Suprapubic skin (tissue), 4 donors: Measurements from ENCODE around the gene EXD3. TPM values are rescaled to one million over a fixed set of nuclear protein-coding genes. Genes with fewer than 3 reads are reported as not detected.
"Not testable (repeated sequence)": the region's sequence is repeated elsewhere in the genome, so short reads cannot be mapped to it uniquely, and the experiment has no call there.

Experiments
- DNase-seq, 2 donors: peaks; one replicate each; pipeline ENCODE4 v3.0.0-alpha.2; 2019; ENCODE audit warnings: low spot score in 2 of 2
- H3K27ac ChIP-seq: fragments of 200-600 bp; sonication (generic); one replicate; pipeline ENCODE4 v1.5.1; 2019
- H3K27me3 ChIP-seq: fragments of 200-600 bp; sonication (generic); one replicate; pipeline ENCODE4 v1.5.1; 2019
- H3K36me3 ChIP-seq: fragments of 200-600 bp; sonication (generic); one replicate; pipeline ENCODE4 v1.5.1; 2019
- H3K4me1 ChIP-seq: fragments of 200-600 bp; sonication (generic); one replicate; pipeline ENCODE4 v1.5.1; 2019
- H3K4me3 ChIP-seq: fragments of 200-600 bp; sonication (generic); one replicate; pipeline ENCODE4 v1.5.1; 2019; ENCODE audit warnings: mild to moderate bottlenecking
- H3K9me3 ChIP-seq: fragments of 200-600 bp; sonication (generic); one replicate; pipeline ENCODE4 v1.5.1; 2019
- EP300 ChIP-seq: sonication (generic); formaldehyde crosslinking; IDR thresholded peaks from one replicate; pipeline ENCODE4 v1.6.1; 2017; ENCODE audit warnings: antibody characterized with exemption
- POLR2A ChIP-seq, 2 donors: fragments of 450-650 bp; IDR thresholded peaks; one replicate each; pipeline ENCODE4 v1.6.1; 2017; ENCODE audit warnings: antibody characterized with exemption in 2 of 2, mild to moderate bottlenecking in 2 of 2, moderate library complexity in 2 of 2
- POLR2AphosphoS5 ChIP-seq, 3 donors: sonication (generic); formaldehyde crosslinking; IDR thresholded peaks; one replicate each; pipeline ENCODE4 v1.6.1; 2017; ENCODE audit warnings: antibody characterized with exemption in 3 of 3
- WGBS: methylation state at CpG from one replicate; pipeline ENCODE4 v1.1.5; 2018; 5-methylcytosine and 5-hydroxymethylcytosine counted together
- total RNA-seq, 4 donors: library from RNA; depleted of rRNA; stranded (reverse); fragments of >200 nt; gene quantifications; one replicate each; pipeline ENCODE4 v1.1.0, GENCODE V29; 2016
- TF ChIP-seq, protein P1 (sequence below), 2 donors: fragments of 200-600 bp in 1 of 2; fragments of 450-650 bp in 1 of 2; sonication (generic) in 1 of 2; IDR thresholded peaks; one replicate each; pipeline ENCODE4 v1.5.1; 2016 to 2019; ENCODE audit warnings: antibody characterized with exemption in 2 of 2, mild to moderate bottlenecking in 1 of 2, moderate library complexity in 1 of 2

The EXD3 gene
- total RNA-seq, 4 donors from 2014 or later = 7.3 to 54.0 (median 16.4) TPM

DNA sequence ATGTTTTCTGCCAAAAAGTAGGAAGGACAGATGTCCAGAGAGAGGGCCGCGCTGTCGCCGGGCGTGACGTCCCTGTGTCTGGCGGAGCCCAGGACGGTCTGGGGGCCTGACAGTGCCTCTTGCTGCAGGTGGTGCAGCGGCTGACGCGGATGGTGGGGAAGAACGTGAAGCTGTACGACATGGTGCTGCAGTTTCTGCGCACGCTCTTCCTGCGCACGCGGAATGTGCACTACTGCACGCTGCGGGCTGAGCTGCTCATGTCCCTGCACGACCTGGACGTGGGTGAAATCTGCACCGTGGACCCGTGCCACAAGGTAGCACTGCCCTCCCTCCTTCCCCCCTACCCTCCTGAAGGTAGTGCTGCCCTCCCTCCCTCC lies 160.1 kb downstream of the EXD3 start:
- Histone ChIP-seq H3K9me3 (no peaks in the 10 kb centered on the region), H3K27ac (no peak overlapping the region), H3K36me3 (peaks cover 49% of the 10 kb centered on the region), H3K4me1 (peaks cover 5% of the 10 kb centered on the region), H3K4me3 (no peak overlapping the region), H3K27me3 (no peaks in the 10 kb centered on the region)
- TF ChIP-seq POLR2AphosphoS5 (IDR thresholded peaks at IDR 0.05) (no peak), POLR2A (IDR thresholded peaks at IDR 0.05) (no peak), EP300 (no peak)
- TF ChIP-seq, protein P1, sequence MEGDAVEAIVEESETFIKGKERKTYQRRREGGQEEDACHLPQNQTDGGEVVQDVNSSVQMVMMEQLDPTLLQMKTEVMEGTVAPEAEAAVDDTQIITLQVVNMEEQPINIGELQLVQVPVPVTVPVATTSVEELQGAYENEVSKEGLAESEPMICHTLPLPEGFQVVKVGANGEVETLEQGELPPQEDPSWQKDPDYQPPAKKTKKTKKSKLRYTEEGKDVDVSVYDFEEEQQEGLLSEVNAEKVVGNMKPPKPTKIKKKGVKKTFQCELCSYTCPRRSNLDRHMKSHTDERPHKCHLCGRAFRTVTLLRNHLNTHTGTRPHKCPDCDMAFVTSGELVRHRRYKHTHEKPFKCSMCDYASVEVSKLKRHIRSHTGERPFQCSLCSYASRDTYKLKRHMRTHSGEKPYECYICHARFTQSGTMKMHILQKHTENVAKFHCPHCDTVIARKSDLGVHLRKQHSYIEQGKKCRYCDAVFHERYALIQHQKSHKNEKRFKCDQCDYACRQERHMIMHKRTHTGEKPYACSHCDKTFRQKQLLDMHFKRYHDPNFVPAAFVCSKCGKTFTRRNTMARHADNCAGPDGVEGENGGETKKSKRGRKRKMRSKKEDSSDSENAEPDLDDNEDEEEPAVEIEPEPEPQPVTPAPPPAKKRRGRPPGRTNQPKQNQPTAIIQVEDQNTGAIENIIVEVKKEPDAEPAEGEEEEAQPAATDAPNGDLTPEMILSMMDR (IDR thresholded peaks at IDR 0.05) = no peak
- 92% methylated on average over 24 of the region's 24 CpGs for WGBS
- peak in 1 of 2 donors; percentile 64 for DNase-seq

DNA sequence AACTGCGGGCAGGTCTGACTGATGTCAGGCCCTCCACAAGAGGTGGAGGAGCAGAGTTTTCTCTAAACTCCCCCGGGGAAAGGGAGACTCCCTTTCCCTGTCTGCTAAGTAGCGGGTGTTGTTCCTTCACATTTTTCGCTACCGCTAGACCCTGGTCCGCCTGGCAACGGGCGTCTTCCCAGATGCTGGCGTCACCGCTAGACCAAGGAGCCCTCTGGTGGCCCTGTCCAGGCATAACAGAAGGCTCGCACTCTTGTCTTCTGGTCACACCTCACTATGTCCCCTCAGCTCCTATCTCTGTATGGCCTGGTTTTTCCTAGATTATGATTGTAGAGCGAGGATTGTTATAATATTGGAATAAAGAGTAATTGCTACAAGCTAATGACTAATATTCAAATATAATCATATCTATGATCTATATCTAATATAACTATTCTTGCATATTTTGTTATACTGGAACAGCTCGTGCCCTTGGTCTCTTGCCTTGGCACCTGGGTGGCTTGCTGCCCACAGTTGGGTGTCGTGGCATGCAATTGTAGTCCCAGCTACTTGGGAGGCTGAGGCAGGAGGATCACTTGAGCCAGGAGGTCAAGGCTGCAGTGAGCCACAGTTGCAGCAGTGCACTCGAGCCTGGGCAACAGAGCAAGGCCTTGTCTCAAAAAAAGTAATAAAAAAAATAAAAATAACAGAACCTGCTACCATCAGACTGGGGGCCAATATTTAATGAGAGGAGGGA lies 160.6 kb downstream of the EXD3 start:
- H3K27ac ChIP-seq, H3K4me3 ChIP-seq, H3K4me1 ChIP-seq, H3K9me3 ChIP-seq, H3K27me3 ChIP-seq: not testable (repeated sequence)
- TF ChIP-seq, protein P1 (IDR thresholded peaks at IDR 0.05) = peak in 1 of 2 donors; percentile 39
- peaks cover 48% of the 10 kb centered on the region for H3K36me3 ChIP-seq
- WGBS = 47% methylated on average over 8 of the region's 15 CpGs
- DNase-seq = peak in 1 of 2 donors; percentile 44

Other genes with a start within 250 kb of the EXD3 start
- 10 to 100 TPM; 24.8 to 99.8 (median 54.9) TPM for gene ANAPC2, start 234.6 kb downstream of the EXD3 start, total RNA-seq
- 10 to 100 TPM; 45.9 to 72.0 (median 71.1) TPM for gene SSNA1, start 234.5 kb downstream of the EXD3 start, total RNA-seq
- 10 to 100 TPM; 12.6 to 23.6 (median 18.7) TPM for gene TPRN, start 222.4 kb downstream of the EXD3 start, total RNA-seq
- gene TMEM203, start 217.5 kb downstream of the EXD3 start, total RNA-seq = 10 to 100 TPM; 25.0 to 52.4 (median 40.8) TPM
- 10 to 100 TPM; 13.4 to 21.0 (median 20.6) TPM for gene NDOR1, start 217.5 kb downstream of the EXD3 start, total RNA-seq
- 1 to 10 TPM; 2.8 to 7.5 (median 5.2) TPM for gene RNF208, start 200.9 kb downstream of the EXD3 start, total RNA-seq
- gene CYSRT1, start 198.0 kb downstream of the EXD3 start, total RNA-seq = 10 to 100 TPM; 22.8 to 65.7 (median 44.2) TPM
- 1 to 10 TPM in 3 of 4 donors, under 1 TPM in 1; 0.34 to 2.0 (median 1.1) TPM for gene RNF224, start 195.7 kb downstream of the EXD3 start, total RNA-seq
- under 1 TPM in 1 of 4 donors, not detected in 3; 0.34 TPM for gene SLC34A3, start 192.3 kb downstream of the EXD3 start, total RNA-seq
- 100 to 1,000 TPM; 225 to 708 (median 639) TPM for gene TUBB4B, start 181.9 kb downstream of the EXD3 start, total RNA-seq
- gene STPG3, start 171.9 kb downstream of the EXD3 start, total RNA-seq = 1 to 10 TPM in 1 of 4 donors, not detected in 3; 1.2 TPM
- 10 to 100 TPM; 45.0 to 54.2 (median 50.9) TPM for gene NELFB, start 167.8 kb downstream of the EXD3 start, total RNA-seq
- 1 to 10 TPM; 3.5 to 9.2 (median 4.4) TPM for gene TOR4A, start 145.4 kb downstream of the EXD3 start, total RNA-seq
- 10 to 100 TPM; 25.3 to 69.0 (median 65.5) TPM for gene NRARP, start 120.9 kb downstream of the EXD3 start, total RNA-seq
- gene NOXA1, start 231 bp upstream of the EXD3 start, total RNA-seq = 1 to 10 TPM; 2.2 to 7.6 (median 4.0) TPM
- gene ENTPD8, start 18.2 kb upstream of the EXD3 start, total RNA-seq = not detected
- 10 to 100 TPM; 36.1 to 48.1 (median 39.8) TPM for gene NSMF, start 36.2 kb upstream of the EXD3 start, total RNA-seq
- gene PNPLA7, start 127.2 kb upstream of the EXD3 start, total RNA-seq = 10 to 100 TPM; 12.2 to 97.0 (median 33.3) TPM
- gene MRPL41, start 128.7 kb upstream of the EXD3 start, total RNA-seq = 10 to 100 TPM; 44.1 to 70.0 (median 55.3) TPM
- 10 to 100 TPM; 26.8 to 64.8 (median 34.1) TPM for gene DPH7, start 155.8 kb upstream of the EXD3 start, total RNA-seq
- 10 to 100 TPM; 19.2 to 39.4 (median 28.3) TPM for gene ZMYND19, start 167.3 kb upstream of the EXD3 start, total RNA-seq
- gene ARRDC1, start 182.5 kb upstream of the EXD3 start, total RNA-seq = 100 to 1,000 TPM in 1 of 4 donors, 10 to 100 TPM in 3; 79.2 to 143 (median 85.8) TPM
- gene EHMT1, start 195.8 kb upstream of the EXD3 start, total RNA-seq = 100 to 1,000 TPM in 1 of 4 donors, 10 to 100 TPM in 3; 77.1 to 149 (median 86.6) TPM